Adrenal gland (tissue), 12 donors: ENCODE measurements around the gene NR6A1. TPM values are rescaled to one million over a fixed set of nuclear protein-coding genes. Genes with fewer than 3 reads are reported as not detected.
A peak's percentile ranks its signal among the peaks of the same experiment; 100 is the strongest.

Experiments used
- DNase-seq, 7 donors: peaks; one replicate each; pipeline ENCODE4 v3.0.0-alpha.2; 2019 to 2020
- H3K27ac ChIP-seq, 5 donors: fragments of 200-600 bp; sonication (generic) in 4 of 5; 1 replicate in 3 of 5; 2 replicates in 2 of 5; pipeline versions ENCODE4 v1.5.1 to v1.8.0; 2016 to 2020; ENCODE audit warnings: mild to moderate bottlenecking in 1 of 5
- H3K27me3 ChIP-seq: fragments of 200-600 bp; 2 replicates; pipeline ENCODE4 v1.8.0; 2021
- H3K36me3 ChIP-seq, 2 donors: fragments of 200-600 bp; replicated peaks in 1 of 2; 1 replicate in 1 of 2; 2 replicates in 1 of 2; pipeline versions ENCODE4 v1.5.1 to v1.8.0; 2018 to 2022
- H3K4me1 ChIP-seq, 2 donors: fragments of 200-600 bp; replicated peaks in 1 of 2; 1 replicate in 1 of 2; 2 replicates in 1 of 2; pipeline versions ENCODE4 v1.5.1 to v1.8.0; 2018 to 2021
- H3K4me3 ChIP-seq, 4 donors: fragments of 200-600 bp; sonication (generic) in 3 of 4; one replicate each; pipeline ENCODE4 v1.5.1; 2016 to 2018
- H3K9me3 ChIP-seq, 3 donors: fragments of 200-600 bp; sonication (generic) in 1 of 3; replicated peaks in 1 of 3; 1 replicate in 2 of 3; 2 replicates in 1 of 3; pipeline versions ENCODE4 v1.5.1 to v1.8.0; 2016 to 2021
- POLR2A ChIP-seq, 2 donors: fragments of 450-650 bp; IDR thresholded peaks; one replicate each; pipeline ENCODE4 v1.6.1; 2017; ENCODE audit warnings: antibody characterized with exemption in 2 of 2, mild to moderate bottlenecking in 2 of 2, moderate library complexity in 1 of 2
- WGBS, 4 donors: extraction: QIAGEN DNeasy Blood & Tissue Kit in 2 of 4; methylation state at CpG; one replicate each; pipeline versions ENCODE4 v1.1.5 to v1.1.7; 2013 to 2017; 5-methylcytosine and 5-hydroxymethylcytosine counted together
- intact Hi-C, 2 donors: fragments of 100-400 bp; cut with DNase I; formaldehyde crosslinking; loops; one replicate each; pipeline versions ENCODE4 v1.14.1 to v1.15.0; 2022 to 2023
- polyA plus RNA-seq, 3 donors: library from polyadenylated mRNA; stranded (reverse); fragments of 200-250 nt in 2 of 3; fragments of 350-450 nt in 1 of 3; fragmentation: Illumina TruSeq in 1 of 3; extraction: RNeasy Lipid Tissue Mini Kit (QIAGEN cat#74804) in 1 of 3; gene quantifications; one replicate each; pipeline ENCODE4 v1.2.3, GENCODE V29; 2013 to 2014
- total RNA-seq, 9 donors: library from RNA; depleted of rRNA in 4 of 9; stranded (reverse); fragments of >200 nt in 4 of 9; fragments of 120-200 nt in 1 of 9; fragmentation: NEBNext Ultra II Directional in 1 of 9; extraction: Animal tissue kit (Norgen Biotek cat#: 25700) in 1 of 9; gene quantifications; one replicate each; pipeline versions ENCODE4 v1.1.0 to v1.2.4, GENCODE V29; 2013 to 2023
- TF ChIP-seq, protein P1 (sequence below), 6 experiments: fragments of 450-650 bp in 4 of 6; fragments of 200-600 bp in 2 of 6; sonication (generic) in 1 of 6; IDR thresholded peaks; 1 replicate in 5 of 6; 2 replicates in 1 of 6; pipeline versions ENCODE4 v1.5.1 to v1.8.0; 2016 to 2021; ENCODE audit warnings: antibody characterized with exemption in 6 of 6, mild to moderate bottlenecking in 2 of 6, moderate library complexity in 1 of 6
- donor health status: healthy with polysubstance abuse.
- donor health status: Bipolar disorder and iron deficiency.
- donor health status: DM: yes; HTN: yes; CAD: no.
- donor health status: DM: no; HTN: no; CAD: no.
- donor health status: DM: no; HTN: no; CAD: no.
- donor health status: DM: yes; HTN: yes; CAD: no.

The NR6A1 gene
- total and polyA plus RNA-seq, 12 donors = 0.46 to 9.8 (median 1.5) TPM

DNA sequence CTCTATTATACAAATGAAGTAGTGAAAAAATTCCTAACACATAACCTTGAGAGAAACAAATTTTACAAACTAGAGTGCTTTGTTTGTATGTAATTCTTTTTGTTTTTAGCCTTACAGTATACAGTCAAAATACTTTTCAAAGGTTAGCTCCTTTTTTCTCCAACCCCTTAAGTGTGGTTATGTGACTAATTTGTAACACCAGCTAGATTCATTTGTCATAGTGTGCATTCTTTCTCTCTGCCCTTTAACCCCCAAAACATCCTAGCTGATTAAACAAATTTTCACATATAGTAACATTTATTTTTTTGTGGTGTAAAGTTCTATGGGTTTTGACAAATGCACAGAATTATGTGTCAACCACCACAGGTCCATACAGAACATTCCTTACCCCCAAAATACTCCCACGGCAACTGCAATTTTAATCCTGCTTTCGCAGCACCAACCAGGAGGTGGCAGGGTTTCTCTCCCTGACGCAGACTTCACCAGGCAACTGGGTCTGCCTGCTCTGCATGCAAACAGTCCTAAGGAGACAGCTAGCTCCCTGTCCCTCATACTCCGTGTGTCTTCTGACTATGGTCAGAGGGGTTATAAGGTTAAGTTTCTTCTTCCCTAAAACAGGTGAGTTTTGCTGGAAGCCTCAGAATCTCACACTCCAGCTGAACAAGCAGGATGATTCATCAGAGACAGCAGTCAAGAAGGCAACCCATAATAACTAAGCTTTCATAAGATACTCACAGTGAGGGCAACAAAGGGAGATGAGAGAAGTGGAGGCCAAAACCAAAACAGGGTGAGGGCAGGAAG is 219.4 kb downstream of the NR6A1 start:
- H3K9me3 ChIP-seq = no peaks in the 10 kb centered on the region
- no peaks in the 10 kb centered on the region for H3K4me1 ChIP-seq
- intact Hi-C loops = loop anchor here in 1 of 2 donors (10.0 kb wide), 1 partner anchor 163 kb away; no protein-coding TSS in a partner anchor
- H3K27me3 ChIP-seq = no peaks in the 10 kb centered on the region
- TF ChIP-seq, protein P1, sequence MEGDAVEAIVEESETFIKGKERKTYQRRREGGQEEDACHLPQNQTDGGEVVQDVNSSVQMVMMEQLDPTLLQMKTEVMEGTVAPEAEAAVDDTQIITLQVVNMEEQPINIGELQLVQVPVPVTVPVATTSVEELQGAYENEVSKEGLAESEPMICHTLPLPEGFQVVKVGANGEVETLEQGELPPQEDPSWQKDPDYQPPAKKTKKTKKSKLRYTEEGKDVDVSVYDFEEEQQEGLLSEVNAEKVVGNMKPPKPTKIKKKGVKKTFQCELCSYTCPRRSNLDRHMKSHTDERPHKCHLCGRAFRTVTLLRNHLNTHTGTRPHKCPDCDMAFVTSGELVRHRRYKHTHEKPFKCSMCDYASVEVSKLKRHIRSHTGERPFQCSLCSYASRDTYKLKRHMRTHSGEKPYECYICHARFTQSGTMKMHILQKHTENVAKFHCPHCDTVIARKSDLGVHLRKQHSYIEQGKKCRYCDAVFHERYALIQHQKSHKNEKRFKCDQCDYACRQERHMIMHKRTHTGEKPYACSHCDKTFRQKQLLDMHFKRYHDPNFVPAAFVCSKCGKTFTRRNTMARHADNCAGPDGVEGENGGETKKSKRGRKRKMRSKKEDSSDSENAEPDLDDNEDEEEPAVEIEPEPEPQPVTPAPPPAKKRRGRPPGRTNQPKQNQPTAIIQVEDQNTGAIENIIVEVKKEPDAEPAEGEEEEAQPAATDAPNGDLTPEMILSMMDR (IDR thresholded peaks at IDR 0.05) = peak; percentile 45 to 65 (median 59)
- no peak for TF ChIP-seq POLR2A (IDR thresholded peaks at IDR 0.05)
- H3K4me3 ChIP-seq = no peak overlapping the region
- H3K27ac ChIP-seq = no peak overlapping the region
- DNase-seq = peak in 6 of 7 donors; percentile 49 to 73 (median 66)
- WGBS, 4 donors = 11 to 20% (median 13%) methylated on average over 4 of the region's 4 CpGs
- H3K36me3 ChIP-seq = no peaks in the 10 kb centered on the region

DNA sequence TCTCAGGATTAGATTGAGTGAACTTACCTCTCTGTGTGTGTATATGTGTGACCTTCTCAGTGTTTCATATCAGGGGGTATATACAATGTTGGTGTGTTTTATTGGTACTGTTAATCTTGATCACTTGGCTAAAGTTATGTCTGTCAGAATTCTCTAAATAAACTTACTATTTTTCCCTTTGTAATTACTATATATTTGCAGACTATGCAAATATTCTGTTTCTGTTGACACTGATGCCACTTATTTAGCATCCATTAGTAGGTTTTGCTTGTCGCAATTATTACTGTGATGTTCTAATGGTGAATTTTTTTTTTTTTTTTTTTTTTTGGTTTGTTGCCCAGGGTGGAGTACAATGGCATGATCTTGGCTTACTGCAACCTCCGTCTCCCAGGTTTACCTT is 221.0 kb downstream of the NR6A1 start:
- Histone ChIP-seq H3K9me3 (no peaks in the 10 kb centered on the region), H3K36me3 (no peaks in the 10 kb centered on the region), H3K27me3 (no peaks in the 10 kb centered on the region), H3K27ac (no peak overlapping the region), H3K4me1 (no peaks in the 10 kb centered on the region), H3K4me3 (no peak overlapping the region)
- intact Hi-C loops = loop anchor here in 1 of 2 donors (10.0 kb wide), 1 partner anchor 165 kb away; no protein-coding TSS in a partner anchor
- no peak for DNase-seq
- TF ChIP-seq, protein P1 (IDR thresholded peaks at IDR 0.05) = no peak
- TF ChIP-seq POLR2A (IDR thresholded peaks at IDR 0.05) = no peak
- 89 to 97% (median 94%) methylated on average over 2 of the region's 2 CpGs for WGBS, 4 donors

DNA sequence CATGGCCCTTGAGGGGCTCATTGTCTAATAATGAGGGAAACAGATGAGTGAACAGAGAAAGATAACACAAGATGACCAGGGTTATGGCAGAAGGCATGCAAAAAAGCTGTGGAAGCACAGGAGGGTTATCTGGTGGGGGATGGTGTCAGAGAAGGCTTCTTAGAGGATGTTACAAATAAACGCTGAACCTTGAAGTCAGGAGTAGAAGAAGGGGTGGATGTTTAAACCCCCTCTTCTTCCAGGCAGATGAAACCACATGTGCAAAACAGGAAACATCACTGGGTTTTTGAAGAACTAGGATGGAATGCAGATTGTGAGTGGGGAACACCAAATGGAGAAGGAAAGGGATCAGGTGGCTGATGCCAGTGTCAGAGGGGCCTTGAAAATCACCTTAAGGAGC is 222.1 kb downstream of the NR6A1 start:
- Histone ChIP-seq H3K27me3 (no peaks in the 10 kb centered on the region), H3K27ac (no peak overlapping the region), H3K36me3 (no peaks in the 10 kb centered on the region), H3K4me1 (no peaks in the 10 kb centered on the region), H3K4me3 (no peak overlapping the region), H3K9me3 (no peaks in the 10 kb centered on the region)
- WGBS, 4 donors = 56 to 74% (median 62%) methylated on average over 1 of the region's 1 CpG
- intact Hi-C loops = no loop called here
- TF ChIP-seq POLR2A (IDR thresholded peaks at IDR 0.05) = no peak
- TF ChIP-seq, protein P1 (IDR thresholded peaks at IDR 0.05) = no peak
- no peak for DNase-seq

GRCh38 chr9:124544535-124544934 is 226.6 kb downstream of the NR6A1 start:
- Histone ChIP-seq H3K4me3 (no peak overlapping the region), H3K36me3 (no peaks in the 10 kb centered on the region), H3K9me3 (no peaks in the 10 kb centered on the region), H3K4me1 (no peaks in the 10 kb centered on the region), H3K27ac (no peak overlapping the region), H3K27me3 (no peaks in the 10 kb centered on the region)
- no peak for DNase-seq
- TF ChIP-seq, protein P1 (IDR thresholded peaks at IDR 0.05) = no peak
- intact Hi-C loops = no loop called here
- whole genome bisulfite sequencing, 4 donors = 95 to 99% (median 97%) methylated on average over 2 of the region's 2 CpGs
